ENCODE results near the gene PLEKHB2. TPM values are rescaled to one million over a fixed set of nuclear protein-coding genes. Genes with fewer than 3 reads are reported as not detected.

PLEKHB2 gene
- total RNA-seq, 1 experiment from 2014 or later: 94.8 TPM

DNA sequence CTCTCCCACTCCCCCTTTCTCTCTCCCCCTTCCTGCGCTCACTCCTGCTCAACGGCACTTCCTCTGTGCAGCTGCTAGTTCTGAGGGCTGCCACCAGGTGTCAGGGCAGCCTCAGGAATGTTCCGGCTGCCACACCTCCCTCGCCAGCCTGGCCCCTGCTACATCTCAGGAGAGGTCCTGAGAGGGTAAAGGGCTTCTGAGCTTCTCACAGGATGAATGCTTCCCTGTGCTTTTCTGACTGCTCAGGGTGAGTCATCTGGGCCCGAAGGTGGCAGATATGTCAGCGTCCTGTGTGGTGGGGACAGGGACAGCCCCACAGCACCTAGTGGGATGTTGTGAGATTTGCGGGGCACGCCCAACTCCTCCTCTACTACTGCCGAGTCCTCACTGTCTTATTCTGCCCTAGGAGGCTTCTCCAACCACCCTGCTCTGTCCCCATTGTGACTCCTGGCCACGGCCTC, 49.0 kb downstream of the PLEKHB2 start:
- DNase-seq (ENCODE audit: low read depth, low spot score) (peak; percentile 33), ATAC-seq (peak; percentile 91)
- no peak for TF ChIP-seq ELF1 (IDR thresholded peaks at IDR 0.05; ENCODE audit: borderline replicate concordance, low read depth)
- peak; percentile 96 for TF ChIP-seq RAD21 (IDR thresholded peaks at IDR 0.05; ENCODE audit: low read depth)
- TF ChIP-seq, protein P1, sequence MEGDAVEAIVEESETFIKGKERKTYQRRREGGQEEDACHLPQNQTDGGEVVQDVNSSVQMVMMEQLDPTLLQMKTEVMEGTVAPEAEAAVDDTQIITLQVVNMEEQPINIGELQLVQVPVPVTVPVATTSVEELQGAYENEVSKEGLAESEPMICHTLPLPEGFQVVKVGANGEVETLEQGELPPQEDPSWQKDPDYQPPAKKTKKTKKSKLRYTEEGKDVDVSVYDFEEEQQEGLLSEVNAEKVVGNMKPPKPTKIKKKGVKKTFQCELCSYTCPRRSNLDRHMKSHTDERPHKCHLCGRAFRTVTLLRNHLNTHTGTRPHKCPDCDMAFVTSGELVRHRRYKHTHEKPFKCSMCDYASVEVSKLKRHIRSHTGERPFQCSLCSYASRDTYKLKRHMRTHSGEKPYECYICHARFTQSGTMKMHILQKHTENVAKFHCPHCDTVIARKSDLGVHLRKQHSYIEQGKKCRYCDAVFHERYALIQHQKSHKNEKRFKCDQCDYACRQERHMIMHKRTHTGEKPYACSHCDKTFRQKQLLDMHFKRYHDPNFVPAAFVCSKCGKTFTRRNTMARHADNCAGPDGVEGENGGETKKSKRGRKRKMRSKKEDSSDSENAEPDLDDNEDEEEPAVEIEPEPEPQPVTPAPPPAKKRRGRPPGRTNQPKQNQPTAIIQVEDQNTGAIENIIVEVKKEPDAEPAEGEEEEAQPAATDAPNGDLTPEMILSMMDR (IDR thresholded peaks at IDR 0.05 in 2 of 3, conservative IDR thresholded peaks at IDR 0.05 in 1 of 3; ENCODE audit: borderline replicate concordance in 1 of 3, insufficient read depth in 1 of 3, low read depth in 2 of 3, low read length in 2 of 3): peak; percentile 87 to 95 (median 87)
- TF ChIP-seq, protein P2, sequence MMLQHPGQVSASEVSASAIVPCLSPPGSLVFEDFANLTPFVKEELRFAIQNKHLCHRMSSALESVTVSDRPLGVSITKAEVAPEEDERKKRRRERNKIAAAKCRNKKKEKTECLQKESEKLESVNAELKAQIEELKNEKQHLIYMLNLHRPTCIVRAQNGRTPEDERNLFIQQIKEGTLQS (IDR thresholded peaks at IDR 0.05): no peak
- TF ChIP-seq MAX (IDR thresholded peaks at IDR 0.05): no peak
- Histone ChIP-seq H3K9ac (ENCODE audit: low read length) (no peak overlapping the region), H3K4me3 (replicated peaks in 1 of 2; ENCODE audit: low read depth in 1 of 2, low read length in 2 of 2) (no peak overlapping the region), H3K27me3 (ENCODE audit: insufficient read depth, low read length) (no peaks in the 10 kb centered on the region), H4K20me1 (ENCODE audit: insufficient read depth) (no peaks in the 10 kb centered on the region), H3K27ac (ENCODE audit: low read depth, low read length) (no peak overlapping the region), H3K4me1 (ENCODE audit: control insufficient read depth in 1 of 2, insufficient read depth in 2 of 2, low read length in 2 of 2) (peaks cover 0 to 12% of the 10 kb centered on the region in 2 experiments; a peak in 2 of 4 replicates), H3K9me3 (ENCODE audit: control insufficient read depth in 1 of 2, insufficient read depth in 1 of 2, low read depth in 1 of 2, low read length in 2 of 2) (no peaks in the 10 kb centered on the region), H3K9me2 (ENCODE audit: insufficient read depth) (no peaks in the 10 kb centered on the region), H2AFZ (ENCODE audit: low read depth, low read length, poor library complexity, severe bottlenecking) (no peak overlapping the region), H3K4me2 (ENCODE audit: low read length) (peak overlapping the region; percentile 19; the same call in 1 of the 2 replicates), H3K36me3 (ENCODE audit: control insufficient read depth in 1 of 2, insufficient read depth in 2 of 2, low read length in 2 of 2) (peaks cover 3 to 5% of the 10 kb centered on the region in 2 experiments; a peak in 1 of 4 replicates), H3K79me2 (ENCODE audit: insufficient read depth, low read length) (no peaks in the 10 kb centered on the region)
- ChIA-PET POLR2A (interaction anchor here (0.7 kb wide), 1 partner anchor 12 kb away, joined by 3 read pairs; no protein-coding TSS in a partner anchor), RAD21 (ENCODE audit: low non-redundant PET in 1 of 2, low total read pairs in 2 of 2, uncharacterized antibody in 2 of 2, unreplicated experiment in 2 of 2) (interaction anchor here (0.9 to 1.9 kb wide), 2 partner anchors 182 to 518 kb away, joined by 3 to 6 read pairs; no protein-coding TSS in a partner anchor), CTCF (interaction anchor here (0.6 to 2.2 kb wide), 10 partner anchors 180 to 1694 kb away, joined by 3 to 10 read pairs (median 4); no protein-coding TSS in a partner anchor)
- intact Hi-C loops (cut with micrococcal nuclease): loop anchor here (1.0 to 5.0 kb wide), 5 partner anchors 181 to 993 kb away; partner anchors contain the start of gene MZT2A
- no TSS peak for BruUV-seq (replicated peaks)
